GM23248 (cell line): ENCODE measurements around the gene GALNT17. TPM values are rescaled to one million over a fixed set of nuclear protein-coding genes. Genes with fewer than 3 reads are reported as not detected.
"Not testable (repeated sequence)": the region's sequence is repeated elsewhere in the genome, so short reads cannot be mapped to it uniquely, and the experiment has no call there.

Experiments
- DNase-seq: peaks from one replicate; pipeline ENCODE4 v3.0.0-alpha.2; 2015
- H2AFZ ChIP-seq: fragments of 200-600 bp; sonication (generic); 2 replicates; pipeline ENCODE4 v1.6.1; 2016; ENCODE audit warnings: antibody characterized with exemption
- H3F3A ChIP-seq: fragments of 200-600 bp; sonication (generic); 2 replicates; pipeline ENCODE4 v1.6.1; 2016; ENCODE audit warnings: mild to moderate bottlenecking, antibody characterized with exemption, mixed run types; ENCODE audit not compliant: insufficient read depth
- H3K27ac ChIP-seq: fragments of 200-600 bp; sonication (generic); 2 replicates; pipeline ENCODE4 v1.5.1; 2016; ENCODE audit warnings: mild to moderate bottlenecking
- H3K27me3 ChIP-seq: fragments of 200-600 bp; sonication (generic); replicated peaks from 2 replicates; pipeline ENCODE4 v1.6.1; 2016; ENCODE audit warnings: mild to moderate bottlenecking; ENCODE audit not compliant: insufficient read depth
- H3K36me3 ChIP-seq: fragments of 200-600 bp; sonication (generic); 2 replicates; pipeline ENCODE4 v1.6.1; 2016; ENCODE audit warnings: low read depth, mild to moderate bottlenecking
- H3K4me1 ChIP-seq: fragments of 200-600 bp; sonication (generic); 2 replicates; pipeline ENCODE4 v1.6.1; 2016; ENCODE audit warnings: mild to moderate bottlenecking; ENCODE audit not compliant: insufficient read depth
- H3K4me2 ChIP-seq: fragments of 200-600 bp; sonication (generic); one replicate; pipeline ENCODE4 v1.6.1; 2016; ENCODE audit warnings: mild to moderate bottlenecking; ENCODE audit not compliant: unreplicated experiment
- H3K4me3 ChIP-seq: fragments of 200-600 bp; sonication (generic); 2 replicates; pipeline ENCODE4 v1.5.1; 2016; ENCODE audit warnings: mild to moderate bottlenecking
- H3K79me2 ChIP-seq: fragments of 200-600 bp; sonication (generic); 2 replicates; pipeline ENCODE4 v1.6.1; 2016; ENCODE audit warnings: mild to moderate bottlenecking; ENCODE audit not compliant: insufficient read depth
- H3K9ac ChIP-seq: fragments of 200-600 bp; sonication (generic); 2 replicates; pipeline ENCODE4 v1.6.1; 2016; ENCODE audit warnings: mild to moderate bottlenecking
- H3K9me2 ChIP-seq: fragments of 200-600 bp; sonication (generic); 2 replicates; pipeline ENCODE4 v1.6.1; 2016; ENCODE audit warnings: mixed run types, mild to moderate bottlenecking, moderate library complexity; ENCODE audit not compliant: insufficient read depth
- H3K9me3 ChIP-seq: fragments of 200-600 bp; sonication (generic); one replicate; pipeline ENCODE4 v1.6.1; 2017; ENCODE audit warnings: low read depth
- H4K20me1 ChIP-seq: fragments of 200-600 bp; sonication (generic); 2 replicates; pipeline ENCODE4 v1.6.0; 2016; ENCODE audit not compliant: insufficient read depth
- EZH2 ChIP-seq: fragments of 200-600 bp; sonication (generic); IDR thresholded peaks from 2 replicates; pipeline ENCODE4 v1.6.1; 2018; ENCODE audit warnings: antibody characterized with exemption, mild to moderate bottlenecking; ENCODE audit not compliant: insufficient read depth, poor library complexity, severe bottlenecking
- EZH2phosphoT487 ChIP-seq: fragments of 200-600 bp; sonication (generic); IDR thresholded peaks from 2 replicates; pipeline ENCODE4 v1.6.1; 2018; ENCODE audit warnings: antibody characterized with exemption, moderate library complexity, mild to moderate bottlenecking, low read depth; ENCODE audit not compliant: insufficient read depth
- WGBS, 2 experiments: methylation state at CpG; one replicate each; pipeline ENCODE4 v1.1.6; 2015 to 2017; ENCODE audit warnings: low lambda C conversion rate in 2 of 2, low coverage in 1 of 2; ENCODE audit errors: missing lambda C conversion rate in 2 of 2; 5-methylcytosine and 5-hydroxymethylcytosine counted together
- in situ Hi-C: fragments of 300-500 bp; cut with MboI; formaldehyde crosslinking; loops from 2 replicates; pipeline ENCODE4 v1.15.0; 2020
- polyA plus RNA-seq: library from polyadenylated mRNA; unstranded; fragments of >200 nt; fragmentation: Nextera tagmentation; extraction: Ambion mirVana; gene quantifications from 2 replicates; pipeline ENCODE4 v1.2.1, GENCODE V29; 2016
- total RNA-seq: library from RNA; depleted of rRNA; stranded (reverse); fragments of >200 nt; shearing (Covaris generic); gene quantifications from 2 replicates; pipeline ENCODE4 v1.2.3, GENCODE V29; 2014

The GALNT17 gene
- total and polyA plus RNA-seq, 2 experiments from 2014 or later, result not detected

- DNase-seq, result no peak
- Histone ChIP-seq H3K79me2 (no peaks in the 10 kb centered on the region), H3K27ac (no peak overlapping the region), H3K4me1 (no peaks in the 10 kb centered on the region), H3K4me3 (no peak overlapping the region), H3K9me3 (no peaks in the 10 kb centered on the region), H3K4me2 (no peak overlapping the region), H3K9me2 (no peaks in the 10 kb centered on the region), H3K27me3 (no peaks in the 10 kb centered on the region), H2AFZ (no peak overlapping the region), H3K9ac (no peak overlapping the region), H3K36me3 (no peaks in the 10 kb centered on the region), H4K20me1 (no peaks in the 10 kb centered on the region), H3F3A (no peaks in the 10 kb centered on the region)
- in situ Hi-C loops, result no loop called here
- no peak for TF ChIP-seq EZH2phosphoT487
- no peak for TF ChIP-seq EZH2
- 40 to 44% methylated on average over 8 of the region's 8 CpGs for WGBS, 2 experiments
These were observed 66.9 kb downstream of the GALNT17 start for GRCh38 chr7:71198887-71199286.

DNA sequence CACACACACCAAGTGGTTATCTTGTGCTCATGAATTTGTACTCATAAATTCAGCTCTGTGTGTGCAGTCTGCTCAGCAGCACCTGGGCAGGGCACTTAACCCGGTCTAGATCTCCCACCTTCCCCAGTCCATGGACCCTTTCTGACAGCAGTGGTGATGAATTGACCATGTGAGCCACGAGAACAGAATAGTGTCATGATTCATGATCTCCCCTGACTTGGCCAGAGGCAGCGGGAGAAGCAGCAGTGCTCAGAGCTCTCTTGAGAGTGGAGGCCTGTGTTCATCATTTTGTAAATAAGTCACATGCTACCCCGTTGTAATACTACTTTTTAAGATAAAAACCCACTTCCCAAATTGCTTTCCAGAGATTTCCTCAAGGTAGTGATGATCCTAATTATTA lies 74.2 kb downstream of the GALNT17 start:
- no peaks in the 10 kb centered on the region for H3K27me3 ChIP-seq
- TF ChIP-seq EZH2phosphoT487 (no peak), EZH2 (no peak)
- H3K9me2 ChIP-seq, result no peaks in the 10 kb centered on the region
- no peak overlapping the region for H2AFZ ChIP-seq
- H3K79me2 ChIP-seq, result no peaks in the 10 kb centered on the region
- no peak for DNase-seq
- no peaks in the 10 kb centered on the region for H3K9me3 ChIP-seq
- H4K20me1 ChIP-seq, result no peaks in the 10 kb centered on the region
- in situ Hi-C loops, result no loop called here
- no peaks in the 10 kb centered on the region for H3F3A ChIP-seq
- no peak overlapping the region for H3K9ac ChIP-seq
- no peaks in the 10 kb centered on the region for H3K36me3 ChIP-seq
- H3K4me2 ChIP-seq, result no peak overlapping the region
- no peak overlapping the region for H3K4me3 ChIP-seq
- H3K4me1 ChIP-seq, result no peaks in the 10 kb centered on the region
- WGBS, 2 experiments, result 8 to 16% methylated on average over 4 of the region's 4 CpGs
- no peak overlapping the region for H3K27ac ChIP-seq

- Histone ChIP-seq H3F3A (no peaks in the 10 kb centered on the region), H3K4me3 (no peak overlapping the region), H3K9me2 (no peaks in the 10 kb centered on the region), H3K4me1 (no peaks in the 10 kb centered on the region), H3K9me3 (no peaks in the 10 kb centered on the region), H3K79me2 (no peaks in the 10 kb centered on the region), H2AFZ (no peak overlapping the region), H3K27ac (no peak overlapping the region), H3K4me2 (no peak overlapping the region), H3K27me3 (no peaks in the 10 kb centered on the region), H3K9ac (no peak overlapping the region), H3K36me3 (no peaks in the 10 kb centered on the region), H4K20me1 (no peaks in the 10 kb centered on the region)
- TF ChIP-seq EZH2 (no peak), EZH2phosphoT487 (no peak)
- DNase-seq, result no peak
- in situ Hi-C loops, result no loop called here
- WGBS, 2 experiments, result 2% methylated on average over 3 of the region's 3 CpGs
These were observed 76.9 kb downstream of the GALNT17 start for GRCh38 chr7:71208881-71209280.

DNA sequence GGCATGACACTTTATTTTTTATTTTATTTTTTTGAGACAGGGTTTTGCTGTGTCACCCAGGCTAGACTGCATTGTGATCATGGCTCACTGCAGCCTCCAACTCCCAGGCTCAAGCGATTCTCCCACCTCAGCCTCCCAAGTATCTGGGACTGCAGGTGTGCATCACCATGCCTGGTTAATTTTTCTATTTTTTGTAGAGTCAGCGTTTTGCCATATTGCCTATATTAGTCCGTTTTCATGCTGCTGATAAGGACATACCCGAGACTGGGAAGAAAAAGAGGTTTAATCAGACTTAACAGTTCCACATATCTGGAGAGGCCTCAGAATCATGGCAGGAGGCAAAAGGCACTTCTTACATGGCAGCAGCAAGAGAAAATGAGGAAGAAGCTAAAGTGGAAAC lies 77.5 kb downstream of the GALNT17 start:
- H3K4me3 ChIP-seq, H3K4me2 ChIP-seq, H3K9me3 ChIP-seq, H3K36me3 ChIP-seq, H3F3A ChIP-seq, H4K20me1 ChIP-seq, DNase-seq, H2AFZ ChIP-seq, in situ Hi-C loops, H3K27ac ChIP-seq, H3K9ac ChIP-seq, H3K27me3 ChIP-seq, H3K4me1 ChIP-seq, H3K79me2 ChIP-seq, H3K9me2 ChIP-seq: not testable (repeated sequence)
- 17 to 24% methylated on average over 4 of the region's 4 CpGs for WGBS, 2 experiments

DNA sequence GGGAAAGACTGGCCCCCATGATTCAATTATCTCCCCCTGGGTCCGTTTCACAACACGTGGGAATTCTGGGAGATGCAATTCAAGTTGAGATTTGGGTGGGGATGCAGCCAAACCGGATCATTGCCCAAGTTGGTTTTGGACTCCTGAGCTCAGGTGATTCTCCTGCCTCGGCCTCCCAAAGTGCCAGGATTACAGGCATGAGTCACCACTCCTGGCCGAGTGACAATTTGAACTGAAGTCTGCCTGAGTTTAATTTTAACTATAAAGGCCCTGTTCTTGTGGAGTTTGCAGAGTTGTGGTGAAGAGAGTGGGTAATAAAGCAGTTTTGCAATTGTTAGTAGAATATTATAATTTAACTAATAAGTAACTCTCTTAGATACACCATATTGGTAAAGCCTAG lies 78.3 kb downstream of the GALNT17 start:
- TF ChIP-seq EZH2phosphoT487 (no peak), EZH2 (no peak)

GRCh38 chr7:71212433-71212832 lies 80.5 kb downstream of the GALNT17 start:
- H3K4me3 ChIP-seq, H3K4me2 ChIP-seq, H3K27me3 ChIP-seq, H2AFZ ChIP-seq, H3F3A ChIP-seq, H3K9me3 ChIP-seq, DNase-seq, H4K20me1 ChIP-seq, H3K36me3 ChIP-seq, H3K27ac ChIP-seq, H3K4me1 ChIP-seq, in situ Hi-C loops, H3K9ac ChIP-seq, H3K79me2 ChIP-seq, H3K9me2 ChIP-seq: not testable (repeated sequence)
- 30 to 34% methylated on average over 4 of the region's 4 CpGs for WGBS, 2 experiments

More for the DNA sequence above, 78.3 kb downstream of the GALNT17 start:
- H4K20me1 ChIP-seq, result no peaks in the 10 kb centered on the region
- no peak overlapping the region for H3K4me2 ChIP-seq
- no peaks in the 10 kb centered on the region for H3F3A ChIP-seq
- H3K79me2 ChIP-seq, result no peaks in the 10 kb centered on the region
- H3K9ac ChIP-seq, result no peak overlapping the region
- no peak overlapping the region for H2AFZ ChIP-seq
- H3K27ac ChIP-seq, result no peak overlapping the region
- 14 to 21% methylated on average over 5 of the region's 5 CpGs for WGBS, 2 experiments
- no peaks in the 10 kb centered on the region for H3K4me1 ChIP-seq
- DNase-seq, result no peak
- no peaks in the 10 kb centered on the region for H3K27me3 ChIP-seq
- no peak overlapping the region for H3K4me3 ChIP-seq
- in situ Hi-C loops, result no loop called here
- no peaks in the 10 kb centered on the region for H3K9me3 ChIP-seq
- H3K9me2 ChIP-seq, result no peaks in the 10 kb centered on the region
- no peaks in the 10 kb centered on the region for H3K36me3 ChIP-seq
